H1 (cell line): ENCODE measurements around the gene OSBPL2. TPM values are rescaled to one million over a fixed set of nuclear protein-coding genes. Genes with fewer than 3 reads are reported as not detected.

ENCODE experiments used
- CTCF ChIA-PET: fragments of 300-600 bp; sonication (Branson Sonifier 250); formaldehyde crosslinking; loops from one replicate; lab custom pipeline; 2021; ENCODE audit not compliant: partially characterized antibody; lab: Charles Lee
- POLR2A ChIA-PET: fragments of 300-600 bp; sonication (Branson Sonifier 250); formaldehyde crosslinking; loops from one replicate; lab custom pipeline; 2021; ENCODE audit warnings: inconsistent platforms; ENCODE audit not compliant: partially characterized antibody; lab: Charles Lee
- DNase-seq, 2 experiments: peaks; one replicate each; pipeline versions ENCODE4 v3.0.0 to v3.0.0-alpha.2; 2010 to 2022; ENCODE audit warnings: low spot score in 2 of 2, low read depth in 1 of 2, mixed read lengths in 1 of 2
- FAIRE-seq: peaks from 2 replicates; lab custom pipeline; 2011; peaks lifted over from hg19 to GRCh38; lab: Jason Lieb, UNC
- H2AFZ ChIP-seq: 2 replicates; pipeline ENCODE4 v1.8.1; 2012; ENCODE audit warnings: low read length, inconsistent platforms
- H2AK5ac ChIP-seq: 2 replicates; pipeline ENCODE4 v1.6.1; 2013; ENCODE audit warnings: low read depth, low read length
- H2BK120ac ChIP-seq: replicated peaks from 2 replicates; pipeline ENCODE3; 2013; ENCODE audit warnings: low read depth, low read length, inconsistent platforms
- H2BK12ac ChIP-seq: 2 replicates; pipeline ENCODE4 v1.6.1; 2013; ENCODE audit warnings: low read depth, low read length
- H2BK15ac ChIP-seq: 2 replicates; pipeline ENCODE4 v1.6.1; 2013; ENCODE audit warnings: low read length
- H2BK20ac ChIP-seq: 2 replicates; pipeline ENCODE4 v1.6.1; 2013; ENCODE audit warnings: low read length
- H2BK5ac ChIP-seq: 2 replicates; pipeline ENCODE4 v1.6.1; 2013; ENCODE audit warnings: low read depth, low read length
- H3K14ac ChIP-seq: 2 replicates; pipeline ENCODE4 v1.6.1; 2013; ENCODE audit warnings: inconsistent platforms; ENCODE audit not compliant: insufficient read length
- H3K18ac ChIP-seq: 2 replicates; pipeline ENCODE4 v1.6.1; 2013; ENCODE audit warnings: low read length; ENCODE audit errors: extremely low read depth
- H3K23ac ChIP-seq: 2 replicates; pipeline ENCODE4 v1.6.1; 2013; ENCODE audit warnings: inconsistent platforms; ENCODE audit not compliant: insufficient read length
- H3K23me2 ChIP-seq: 2 replicates; pipeline ENCODE4 v1.6.1; 2013; ENCODE audit warnings: low read depth, low read length
- H3K27ac ChIP-seq: 2 replicates; pipeline ENCODE4 v1.6.1; 2011; ENCODE audit warnings: low read depth, low read length, inconsistent platforms
- H3K27me3 ChIP-seq, 4 experiments: replicated peaks in 1 of 4; 1 replicate in 1 of 4; 2 replicates in 3 of 4; pipeline versions ENCODE4 v1.6.1 to v1.8.1; 2011 to 2013; ENCODE audit warnings: low read length in 3 of 4, mild to moderate bottlenecking in 3 of 4, inconsistent platforms in 2 of 4, mixed read lengths in 2 of 4, moderate library complexity in 1 of 4; ENCODE audit not compliant: control insufficient read depth in 3 of 4, insufficient read depth in 3 of 4; ENCODE audit errors: extremely low read depth in 1 of 4
- H3K36me3 ChIP-seq, 4 experiments: 2 replicates each; pipeline versions ENCODE4 v1.6.1 to v1.8.1; 2011 to 2013; ENCODE audit warnings: mild to moderate bottlenecking in 4 of 4, low read length in 3 of 4, moderate library complexity in 2 of 4, control low read depth in 1 of 4, inconsistent platforms in 1 of 4; ENCODE audit not compliant: insufficient read depth in 4 of 4, control insufficient read depth in 2 of 4
- H3K4ac ChIP-seq: replicated peaks from 2 replicates; pipeline ENCODE3; 2013; ENCODE audit warnings: low read length, low read depth, mixed read lengths, inconsistent platforms; ENCODE audit not compliant: insufficient read length
- H3K4me1 ChIP-seq, 4 experiments: replicated peaks in 1 of 4; 1 replicate in 1 of 4; 2 replicates in 3 of 4; pipeline versions ENCODE4 v1.6.1 to v1.8.1; 2011 to 2013; ENCODE audit warnings: low read length in 3 of 4, inconsistent platforms in 2 of 4, mixed read lengths in 1 of 4; ENCODE audit not compliant: insufficient read depth in 4 of 4, control insufficient read depth in 3 of 4
- H3K4me2 ChIP-seq, 2 experiments: 2 replicates each; pipeline versions ENCODE4 v1.6.1 to v1.8.1; 2011 to 2013; ENCODE audit warnings: low read depth in 2 of 2, low read length in 2 of 2, control low read depth in 1 of 2, inconsistent platforms in 1 of 2, mild to moderate bottlenecking in 1 of 2; ENCODE audit not compliant: insufficient read depth in 1 of 2
- H3K4me3 ChIP-seq, 4 experiments: fragments of 200-600, 300-600 bp in 1 of 4; sonication (generic), shearing (Covaris generic), sonication (Bioruptor Twin) in 1 of 4; 2 replicates each; pipeline versions ENCODE4 v1.5.1 to v1.8.1; 2011 to 2016; ENCODE audit warnings: low read length in 4 of 4, low read depth in 3 of 4, control low read depth in 2 of 4, inconsistent platforms in 2 of 4, mild to moderate bottlenecking in 2 of 4, mixed read lengths in 1 of 4, moderate library complexity in 1 of 4; ENCODE audit not compliant: insufficient read depth in 2 of 4; ENCODE audit errors: extremely low read depth in 1 of 4
- H3K56ac ChIP-seq: replicated peaks from 2 replicates; pipeline ENCODE3; 2013; ENCODE audit warnings: low read depth, mild to moderate bottlenecking, mixed read lengths, low read length, inconsistent platforms; ENCODE audit not compliant: insufficient read length
- H3K79me1 ChIP-seq: 2 replicates; pipeline ENCODE4 v1.6.1; 2013; ENCODE audit warnings: low read depth, low read length, control low read depth
- H3K79me2 ChIP-seq, 2 experiments: 2 replicates each; pipeline versions ENCODE4 v1.6.1 to v1.8.1; 2012 to 2013; ENCODE audit warnings: low read length in 2 of 2, mild to moderate bottlenecking in 2 of 2, inconsistent platforms in 1 of 2; ENCODE audit not compliant: insufficient read depth in 2 of 2, control insufficient read depth in 1 of 2
- H3K9ac ChIP-seq, 4 experiments: replicated peaks in 1 of 4; 1 replicate in 1 of 4; 2 replicates in 3 of 4; pipeline versions ENCODE4 v1.6.1 to v1.8.1; 2011 to 2013; ENCODE audit warnings: low read depth in 3 of 4, low read length in 3 of 4, control low read depth in 2 of 4, mild to moderate bottlenecking in 2 of 4, moderate library complexity in 2 of 4, inconsistent platforms in 1 of 4; ENCODE audit errors: extremely low read depth in 1 of 4
- H3K9me3 ChIP-seq, 2 experiments: 2 replicates each; pipeline versions ENCODE4 v1.6.1 to v1.8.1; 2012 to 2013; ENCODE audit warnings: mild to moderate bottlenecking in 2 of 2, moderate library complexity in 2 of 2, control low read depth in 1 of 2, inconsistent platforms in 1 of 2, low read depth in 1 of 2, low read length in 1 of 2, mixed read lengths in 1 of 2; ENCODE audit not compliant: insufficient read depth in 2 of 2
- H4K20me1 ChIP-seq, 2 experiments: replicated peaks in 1 of 2; 2 replicates each; pipeline versions ENCODE3 to v1.8.1; 2011 to 2013; ENCODE audit warnings: inconsistent platforms in 2 of 2, low read length in 2 of 2, mild to moderate bottlenecking in 1 of 2; ENCODE audit not compliant: insufficient read depth in 2 of 2, control insufficient read depth in 1 of 2
- H4K5ac ChIP-seq: 2 replicates; pipeline ENCODE4 v1.6.1; 2013; ENCODE audit warnings: low read length, low read depth, mixed read lengths, inconsistent platforms; ENCODE audit not compliant: insufficient read length
- H4K8ac ChIP-seq: 2 replicates; pipeline ENCODE4 v1.8.0; 2013; ENCODE audit warnings: mild to moderate bottlenecking, moderate library complexity, low read length, inconsistent platforms; ENCODE audit not compliant: insufficient read depth; ENCODE audit errors: extremely low read depth
- H4K91ac ChIP-seq: replicated peaks from 2 replicates; pipeline ENCODE3; 2013; ENCODE audit warnings: low read length, mixed read lengths, inconsistent platforms; ENCODE audit not compliant: insufficient read length
- CBX5 ChIP-seq: fragments of 300-800, 300-1000 bp; sonication (generic); IDR thresholded peaks from 2 replicates; pipeline ENCODE4 v1.7.1; 2016; ENCODE audit warnings: antibody characterized with exemption, low read length, low read depth
- CBX8 ChIP-seq: fragments of 300-800, 300-1000 bp; sonication (generic); IDR thresholded peaks from 2 replicates; pipeline ENCODE4 v1.7.1; 2016; ENCODE audit warnings: low read depth, low read length, borderline replicate concordance
- CTBP2 ChIP-seq: IDR thresholded peaks from 2 replicates; pipeline ENCODE4 v1.7.0; 2011; ENCODE audit warnings: borderline replicate concordance, mild to moderate bottlenecking, moderate library complexity, mixed read lengths, low read length; ENCODE audit not compliant: insufficient read depth, insufficient read length
- HDAC2 ChIP-seq, 2 experiments: fragments of 300-600 bp in 1 of 2; sonication (generic) in 1 of 2; IDR thresholded peaks; 2 replicates each; pipeline ENCODE4 v1.6.1; 2011 to 2012; ENCODE audit warnings: low read depth in 2 of 2, low read length in 2 of 2, mild to moderate bottlenecking in 2 of 2, moderate library complexity in 2 of 2, borderline replicate concordance in 1 of 2, inconsistent platforms in 1 of 2
- POLR2AphosphoS5 ChIP-seq: IDR thresholded peaks from 2 replicates; pipeline ENCODE4 v1.6.1; 2011; ENCODE audit warnings: low read depth, low read length
- RAD21 ChIP-seq, 2 experiments: IDR thresholded peaks in 1 of 2; conservative IDR thresholded peaks in 1 of 2; 2 replicates each; pipeline ENCODE4 v1.6.1; 2011; ENCODE audit warnings: low read depth in 2 of 2, low read length in 2 of 2, improper control_type of control experiment in 1 of 2, inconsistent platforms in 1 of 2, mild to moderate bottlenecking in 1 of 2, moderate library complexity in 1 of 2
- RNF2 ChIP-seq: fragments of 200-900, 300-1000 bp; sonication (generic); IDR thresholded peaks from 2 replicates; pipeline ENCODE4 v1.7.1; 2016; ENCODE audit warnings: borderline replicate concordance, low read depth, mild to moderate bottlenecking, antibody characterized with exemption, low read length; ENCODE audit not compliant: poor library complexity, severe bottlenecking; ENCODE audit errors: missing control alignments
- YY1 ChIP-seq: IDR thresholded peaks from 2 replicates; pipeline ENCODE4 v1.6.1; 2011; ENCODE audit warnings: low read depth, mild to moderate bottlenecking, low read length
- WGBS, 2 experiments: shearing (Covaris generic) in 1 of 2; methylation state at CpG; one replicate each; pipeline versions ENCODE4 v1.1.6 to v1.1.7; 2013 to 2015; ENCODE audit warnings: low lambda C conversion rate in 2 of 2, mixed read lengths in 2 of 2, inconsistent platforms in 1 of 2, low coverage in 1 of 2, missing lambda C conversion rate in 1 of 2; ENCODE audit not compliant: insufficient replicate concordance in 2 of 2, insufficient coverage in 1 of 2, insufficient read length in 1 of 2; ENCODE audit errors: extremely low coverage in 1 of 2, missing lambda C conversion rate in 1 of 2; 5-methylcytosine and 5-hydroxymethylcytosine counted together
- polyA plus RNA-seq, 7 experiments: library from polyadenylated mRNA; depleted of rRNA in 3 of 7; stranded (reverse) in 5 of 7; unstranded in 2 of 7; fragments of >200 nt in 5 of 7; fragments of 200-250 nt in 2 of 7; gene quantifications; 1 replicate in 5 of 7; 2 replicates in 1 of 7; 4 replicates in 1 of 7; pipeline versions ENCODE4 v1.2.1 to v1.2.3, GENCODE V29; 2011 to 2013; ENCODE audit warnings: missing spikeins in 2 of 7, mixed read lengths in 2 of 7
- total RNA-seq: library from RNA; stranded (reverse); fragmentation: NEBNext Ultra II Directional; extraction: Animal tissue kit (Norgen Biotek cat#: 25700); gene quantifications from 2 replicates; pipeline ENCODE4 v1.2.1, GENCODE V29; 2021

OSBPL2 gene
- total and polyA plus RNA-seq, 2 of the 8 experiments (the other 6 are each of a cell fraction or from before 2014, with no cell fraction given): 11.7 to 42.4 TPM

GRCh38 chr20:62277253-62277652 is 38.9 kb downstream of the OSBPL2 start:
- no peak overlapping the region for H3K27ac ChIP-seq
- H4K5ac ChIP-seq: no peak overlapping the region
- peaks cover under 1 to 9% of the 10 kb centered on the region in 2 experiments for H4K20me1 ChIP-seq
- no peak overlapping the region for H2BK15ac ChIP-seq
- H3K27me3 ChIP-seq: no peaks in the 10 kb centered on the region
- no peaks in the 10 kb centered on the region for H3K4me1 ChIP-seq
- H3K36me3 ChIP-seq: peaks cover 5 to 32% (median 28%) of the 10 kb centered on the region in 4 experiments; a peak in 7 of 8 replicates
- H3K4me2 ChIP-seq: no peak overlapping the region
- DNase-seq (no peak), FAIRE-seq (no peak)
- H2BK12ac ChIP-seq: no peak overlapping the region
- H3K9me3 ChIP-seq: no peaks in the 10 kb centered on the region
- H4K8ac ChIP-seq: no peak overlapping the region
- H3K23me2 ChIP-seq: peaks cover 3% of the 10 kb centered on the region; the same call in 1 of the 2 replicates
- no peak overlapping the region for H2AFZ ChIP-seq
- no peak overlapping the region for H3K23ac ChIP-seq
- no peak overlapping the region for H3K56ac ChIP-seq
- H3K79me2 ChIP-seq: no peaks in the 10 kb centered on the region
- H3K79me1 ChIP-seq: no peaks in the 10 kb centered on the region
- WGBS, 2 experiments: 87% methylated on average over 13 of the region's 13 CpGs; no CpG with 5 or more reads in 1 of the 2 experiments
- H3K4me3 ChIP-seq: no peak overlapping the region
- no peak overlapping the region for H3K4ac ChIP-seq
- H3K14ac ChIP-seq: no peak overlapping the region
- H4K91ac ChIP-seq: no peak overlapping the region
- TF ChIP-seq CTBP2 (no peak), CBX5 (no peak), CBX8 (no peak), POLR2AphosphoS5 (no peak), HDAC2 (IDR thresholded peaks at IDR 0.05; ENCODE audit: borderline replicate concordance in 1 of 2, low read depth in 2 of 2, low read length in 2 of 2) (no peak), YY1 (no peak), RNF2 (no peak), RAD21 (IDR thresholded peaks at IDR 0.05 in 1 of 2, conservative IDR thresholded peaks at IDR 0.05 in 1 of 2; ENCODE audit: low read depth in 2 of 2, low read length in 2 of 2) (no peak)
- H2BK5ac ChIP-seq: no peak overlapping the region
- H2BK120ac ChIP-seq: no peak overlapping the region
- CTCF ChIA-PET: interaction anchor here (0.5 to 1.8 kb wide), 6 partner anchors 9 to 1487 kb away, joined by 3 to 7 read pairs (median 4); no protein-coding TSS in a partner anchor
- no peak overlapping the region for H2BK20ac ChIP-seq
- POLR2A ChIA-PET: interaction anchor here (0.7 kb wide), 1 partner anchor 164 kb away, joined by 3 read pairs; no protein-coding TSS in a partner anchor
- no peak overlapping the region for H3K18ac ChIP-seq
- H2AK5ac ChIP-seq: no peak overlapping the region
- H3K9ac ChIP-seq: no peak overlapping the region
